SU-DHL-6 (cell line): ENCODE measurements around the gene CXorf38.
"Not testable (repeated sequence)": the region's sequence is repeated elsewhere in the genome, so short reads cannot be mapped to it uniquely, and the experiment has no call there.

ENCODE experiments used
- H2AFZ ChIP-seq: fragments of 200-600 bp; sonication (generic); 2 replicates; pipeline ENCODE4 v1.6.1; 2014; ENCODE audit warnings: low read depth, mild to moderate bottlenecking, moderate library complexity, mixed read lengths, antibody characterized with exemption, low read length; ENCODE audit not compliant: severe bottlenecking
- H3F3A ChIP-seq: fragments of 200-600 bp; shearing (Covaris generic); 2 replicates; pipeline ENCODE4 v1.6.0; 2016; ENCODE audit warnings: antibody characterized with exemption, mild to moderate bottlenecking; ENCODE audit not compliant: insufficient read depth
- H3K27ac ChIP-seq: fragments of 200-600 bp; sonication (generic); 2 replicates; pipeline ENCODE4 v1.5.1; 2016; ENCODE audit warnings: low read depth, mild to moderate bottlenecking, low read length, moderate library complexity, mixed read lengths
- H3K27me3 ChIP-seq: fragments of 200-600 bp; sonication (generic), shearing (Covaris generic); 2 replicates; pipeline ENCODE4 v1.6.0; 2014; ENCODE audit warnings: mild to moderate bottlenecking, low read length
- H3K36me3 ChIP-seq: fragments of 200-600 bp; sonication (generic); 2 replicates; pipeline ENCODE4 v1.6.1; 2014; ENCODE audit warnings: mild to moderate bottlenecking, low read length, mixed read lengths
- H3K4me2 ChIP-seq: fragments of 300-600, 200-600 bp; shearing (Covaris generic), sonication (generic); 2 replicates; pipeline ENCODE4 v1.6.0; 2014; ENCODE audit warnings: low read length, low read depth, mild to moderate bottlenecking; ENCODE audit not compliant: poor library complexity, severe bottlenecking
- H3K4me3 ChIP-seq: fragments of 200-600 bp; sonication (generic); 2 replicates; pipeline ENCODE4 v1.5.1; 2014; ENCODE audit warnings: antibody characterized with exemption, low read length, mild to moderate bottlenecking, mixed read lengths; ENCODE audit not compliant: insufficient read depth, poor library complexity, severe bottlenecking
- H3K79me2 ChIP-seq: fragments of 200-600 bp; sonication (generic); 2 replicates; pipeline ENCODE4 v1.6.1; 2014; ENCODE audit warnings: mild to moderate bottlenecking, low read length, moderate library complexity; ENCODE audit not compliant: insufficient read depth
- H3K9ac ChIP-seq: fragments of 200-600 bp; sonication (generic); 2 replicates; pipeline ENCODE4 v1.7.0; 2014; ENCODE audit warnings: mild to moderate bottlenecking, low read length
- H3K9me2 ChIP-seq: fragments of 200-600 bp; sonication (generic); replicated peaks from 2 replicates; pipeline ENCODE4 v1.6.1; 2014; ENCODE audit warnings: low read length; ENCODE audit not compliant: insufficient read depth
- H3K9me3 ChIP-seq: fragments of 200-600 bp; sonication (generic); 2 replicates; pipeline ENCODE4 v1.6.1; 2014; ENCODE audit warnings: low read length, mixed read lengths; ENCODE audit not compliant: insufficient read depth
- H4K20me1 ChIP-seq: fragments of 200-600 bp; sonication (generic); 2 replicates; pipeline ENCODE4 v1.6.1; 2014; ENCODE audit warnings: low read depth, mild to moderate bottlenecking, antibody characterized with exemption, low read length, moderate library complexity, mixed read lengths
- CTCF ChIP-seq: fragments of 200-600 bp; sonication (generic); IDR thresholded peaks from one replicate; pipeline ENCODE4 v1.5.1; 2017; ENCODE audit warnings: antibody characterized with exemption, mild to moderate bottlenecking, low read length, moderate library complexity; ENCODE audit not compliant: insufficient read depth, poor library complexity, severe bottlenecking
- EZH2phosphoT487 ChIP-seq: fragments of 200-600 bp; sonication (generic), shearing (Covaris generic); conservative IDR thresholded peaks from 2 replicates; pipeline ENCODE4 v1.6.1; 2018; ENCODE audit warnings: mild to moderate bottlenecking, antibody characterized with exemption, low read length, moderate library complexity, mixed read lengths

The CXorf38 gene

GRCh38 chrX:40582811-40583210 is 64.5 kb downstream of the CXorf38 start:
- H3F3A ChIP-seq: no peaks in the 10 kb centered on the region
- no peak overlapping the region for H2AFZ ChIP-seq
- H4K20me1 ChIP-seq: no peaks in the 10 kb centered on the region
- no peaks in the 10 kb centered on the region for H3K9me3 ChIP-seq
- H3K36me3 ChIP-seq: no peaks in the 10 kb centered on the region
- no peaks in the 10 kb centered on the region for H3K27me3 ChIP-seq
- no peak for TF ChIP-seq CTCF
- TF ChIP-seq EZH2phosphoT487: no peak
- no peak overlapping the region for H3K27ac ChIP-seq
- no peaks in the 10 kb centered on the region for H3K9me2 ChIP-seq
- no peak overlapping the region for H3K9ac ChIP-seq
- peak overlapping the region; percentile 10 for H3K4me2 ChIP-seq
- peaks cover 44% of the 10 kb centered on the region for H3K79me2 ChIP-seq
- no peak overlapping the region for H3K4me3 ChIP-seq

GRCh38 chrX:40582178-40582577 is 65.2 kb downstream of the CXorf38 start:
- H4K20me1 ChIP-seq: not testable (repeated sequence)

GRCh38 chrX:40581336-40581920 is 65.9 kb downstream of the CXorf38 start:
- Histone ChIP-seq H4K20me1 (no peaks in the 10 kb centered on the region), H3K9ac (peak overlapping the region; percentile 77), H3F3A (no peaks in the 10 kb centered on the region), H2AFZ (peak overlapping the region; percentile 34), H3K9me3 (no peaks in the 10 kb centered on the region), H3K27ac (0 out of 2 replicates have a peak overlapping the region, but pooled peaks have one; percentile 11), H3K4me2 (peak overlapping the region; percentile 73), H3K9me2 (no peaks in the 10 kb centered on the region), H3K36me3 (no peaks in the 10 kb centered on the region), H3K4me3 (peak overlapping the region; percentile 77), H3K79me2 (peaks cover 36% of the 10 kb centered on the region), H3K27me3 (no peaks in the 10 kb centered on the region)
- TF ChIP-seq EZH2phosphoT487 (no peak), CTCF (no peak)

More at GRCh38 chrX:40582178-40582577, 65.2 kb downstream of the CXorf38 start:
- H3K27ac ChIP-seq, H3K9ac ChIP-seq, H3K9me3 ChIP-seq, H2AFZ ChIP-seq, H3K36me3 ChIP-seq, H3K4me3 ChIP-seq, H3K9me2 ChIP-seq, H3K27me3 ChIP-seq, H3F3A ChIP-seq: not testable (repeated sequence)
- peak overlapping the region; percentile 73 for H3K4me2 ChIP-seq
- peaks cover 39% of the 10 kb centered on the region for H3K79me2 ChIP-seq

GRCh38 chrX:40580537-40581335 is 66.6 kb downstream of the CXorf38 start, which contains the start of gene ATP6AP2:
Gene ATP6AP2 (plus strand): TSS chrX:40580970. CDS start chrX:40581066, 96 bp downstream.
- H3K9me2 ChIP-seq: no peaks in the 10 kb centered on the region
- TF ChIP-seq EZH2phosphoT487: no peak
- no peak for TF ChIP-seq CTCF
- no peaks in the 10 kb centered on the region for H3F3A ChIP-seq
- H3K36me3 ChIP-seq: no peaks in the 10 kb centered on the region
- H3K4me2 ChIP-seq: peak within 1 kb of the TSS; percentile 90
- peak within 1 kb of the TSS; percentile 77 for H3K4me3 ChIP-seq
- H4K20me1 ChIP-seq: no peaks in the 10 kb centered on the region
- no peaks in the 10 kb centered on the region for H3K27me3 ChIP-seq
- peaks cover 29% of the 10 kb centered on the region for H3K79me2 ChIP-seq
- H3K27ac ChIP-seq: peak within 1 kb of the TSS; percentile 47
- no peaks in the 10 kb centered on the region for H3K9me3 ChIP-seq
- peak within 1 kb of the TSS; percentile 64 for H2AFZ ChIP-seq
- peak within 1 kb of the TSS; percentile 77 for H3K9ac ChIP-seq
